Measurements from ENCODE around the gene SORBS2.

GRCh38 chr4:185683222-185683621, 128.8 kb downstream of the SORBS2 start:
- no peak for TF ChIP-seq CTCF (IDR thresholded peaks at IDR 0.05; ENCODE audit: borderline replicate concordance, extremely low read depth, low read length, poor library complexity, severe bottlenecking)
- TF ChIP-seq EZH2 (IDR thresholded peaks at IDR 0.05; ENCODE audit: borderline replicate concordance, low read depth, low read length, severe bottlenecking) = no peak

Data from DND-41 (cell line).